ENCODE results near the gene CNOT8. TPM values are rescaled to one million over a fixed set of nuclear protein-coding genes. Genes with fewer than 3 reads are reported as not detected.
A peak's percentile ranks its signal among the peaks of the same experiment; 100 is the strongest.

Gene CNOT8
- total and polyA plus RNA-seq, 9 of the 15 experiments (the other 6 are each of a cell fraction or from before 2014, with no cell fraction given): 15.2 to 68.9 (median 52.1) TPM

- Histone ChIP-seq H3K27me3 (ENCODE audit: control insufficient read depth in 2 of 2, insufficient read depth in 2 of 2, low read length in 2 of 2) (no peaks in the 10 kb centered on the region), H3K4me1 (replicated peaks in 1 of 2; ENCODE audit: control insufficient read depth in 2 of 2, insufficient read depth in 2 of 2, low read length in 2 of 2) (peaks cover 5 to 22% of the 10 kb centered on the region in 2 experiments; a peak in 4 of 5 replicates), H4K20me1 (replicated peaks; ENCODE audit: control insufficient read depth, insufficient read depth, low read length) (no peaks in the 10 kb centered on the region), H3K9ac (ENCODE audit: insufficient read depth in 1 of 2, low read depth in 2 of 2, low read length in 2 of 2) (peak within 1 kb of the TSS; percentile 23 to 85), H3K27ac (ENCODE audit: extremely low read depth, low read depth, low read length) (peak within 1 kb of the TSS; percentile 44; the same call in 1 of the 3 replicates), H3K4me3 (0 out of 2 replicates have a peak within 1 kb of the TSS, but pooled peaks have one; percentile 1), H2AFZ (ENCODE audit: low read depth, low read length) (peak within 1 kb of the TSS; percentile 95), H3K4me2 (ENCODE audit: insufficient read depth, low read length) (peak within 1 kb of the TSS; percentile 81), H3K79me2 (ENCODE audit: control insufficient read depth, insufficient read depth, low read length) (no peaks in the 10 kb centered on the region), H3K9me1 (ENCODE audit: control insufficient read depth, insufficient read depth, low read length) (no peaks in the 10 kb centered on the region), H3K9me3 (replicated peaks; ENCODE audit: control insufficient read depth, insufficient read depth, low read depth, low read length) (no peaks in the 10 kb centered on the region), H3K36me3 (ENCODE audit: control insufficient read depth, insufficient read depth, low read length) (0 out of 3 replicates have a peak, but pooled peaks cover 2% of the 10 kb centered on the region)
- FAIRE-seq: peak; percentile 60
- intact Hi-C loops (cut with micrococcal nuclease): no loop called here
- ATAC-seq: peak; percentile 92
- DNase-seq (ENCODE audit: extremely low read depth in 1 of 4, low spot score in 3 of 4): peak; percentile 63 to 74 (median 72)
- POLR2A ChIA-PET: interaction anchor here (0.7 to 2.4 kb wide), 4 partner anchors 13 to 1022 kb away, joined by 3 to 9 read pairs (median 3); no protein-coding TSS in a partner anchor
- 11% methylated on average over 10 of the region's 11 CpGs for WGBS (ENCODE audit: insufficient coverage, low coverage, missing lambda C conversion rate)
- in situ Hi-C loops (cut with MboI): no loop called here
- CTCF ChIA-PET (ENCODE audit: low intra/inter-chr PET ratio): interaction anchor here (0.6 kb wide), 1 partner anchor 33 kb away, joined by 5 read pairs; no protein-coding TSS in a partner anchor
- BruUV-seq (replicated peaks): TSS peak; percentile 70
- TF ChIP-seq ATF7 (IDR thresholded peaks at IDR 0.05): peak; percentile 55
- TF ChIP-seq SOX6 (IDR thresholded peaks at IDR 0.05): 0 out of 2 replicates have a peak, but pooled peaks have one; percentile 28
- peak; percentile 27; the same call in 1 of the 2 replicates for TF ChIP-seq L3MBTL2 (IDR thresholded peaks at IDR 0.05)
- peak; percentile 39; the same call in 1 of the 2 replicates for TF ChIP-seq SP1 (CRISPR knock-in tag; IDR thresholded peaks at IDR 0.05)
- no peak for TF ChIP-seq IRF1 (CRISPR knock-in tag; IDR thresholded peaks at IDR 0.05; ENCODE audit: borderline replicate concordance)
- no peak for TF ChIP-seq NR2C2 (CRISPR knock-in tag; IDR thresholded peaks at IDR 0.05)
- 0 out of 2 replicates have a peak, but pooled peaks have one; percentile 40 for TF ChIP-seq NR2C2 (tag; IDR thresholded peaks at IDR 0.05)
- TF ChIP-seq CTBP1 (IDR thresholded peaks at IDR 0.05; ENCODE audit: borderline replicate concordance): peak; percentile 25; the same call in 1 of the 2 replicates
- TF ChIP-seq PHF8 (IDR thresholded peaks at IDR 0.05; ENCODE audit: borderline replicate concordance, low read length): peak; percentile 28; the same call in 1 of the 2 replicates
- TF ChIP-seq JUN (IDR thresholded peaks at IDR 0.05; ENCODE audit: borderline replicate concordance, low read depth, low read length): no peak
- 0 out of 2 replicates have a peak, but pooled peaks have one; percentile 30 for TF ChIP-seq JUN (CRISPR knock-in tag; IDR thresholded peaks at IDR 0.05; ENCODE audit: borderline replicate concordance)
- TF ChIP-seq AFF4 (CRISPR knock-in tag; IDR thresholded peaks at IDR 0.05): no peak
- peak; percentile 39 for TF ChIP-seq TFE3 (CRISPR knock-in tag; IDR thresholded peaks at IDR 0.05)
- no peak for TF ChIP-seq SMARCB1 (IDR thresholded peaks at IDR 0.05; ENCODE audit: insufficient read length, low read depth)
- TF ChIP-seq DPF2 (IDR thresholded peaks at IDR 0.05): 0 out of 2 replicates have a peak, but pooled peaks have one; percentile 22
These were observed 8.0 kb upstream of the CNOT8 start, which contains the start of gene FAXDC2 for GRCh38 chr5:154850255-154851062. FAXDC2 (minus strand) TSS chr5:154850603; CDS start chr5:154838178, 12,425 bp downstream.
